Epithelial cell of esophagus (primary cell): Measurements from ENCODE around the gene KIF16B.

Experiments
- DNase-seq: peaks from one replicate; pipeline ENCODE4 v3.0.0; 2010; ENCODE audit warnings: low read depth
- H3K4me3 ChIP-seq: 2 replicates; pipeline ENCODE4 v1.5.1; 2011; ENCODE audit warnings: mild to moderate bottlenecking, low read length, control low read depth
- TF ChIP-seq, protein P1 (sequence below): IDR thresholded peaks from 2 replicates; pipeline ENCODE4 v1.5.1; 2011; ENCODE audit warnings: low read depth, mild to moderate bottlenecking, low read length, control low read depth, inconsistent platforms; ENCODE audit not compliant: insufficient read depth; ENCODE audit errors: missing control alignments

KIF16B gene

DNA sequence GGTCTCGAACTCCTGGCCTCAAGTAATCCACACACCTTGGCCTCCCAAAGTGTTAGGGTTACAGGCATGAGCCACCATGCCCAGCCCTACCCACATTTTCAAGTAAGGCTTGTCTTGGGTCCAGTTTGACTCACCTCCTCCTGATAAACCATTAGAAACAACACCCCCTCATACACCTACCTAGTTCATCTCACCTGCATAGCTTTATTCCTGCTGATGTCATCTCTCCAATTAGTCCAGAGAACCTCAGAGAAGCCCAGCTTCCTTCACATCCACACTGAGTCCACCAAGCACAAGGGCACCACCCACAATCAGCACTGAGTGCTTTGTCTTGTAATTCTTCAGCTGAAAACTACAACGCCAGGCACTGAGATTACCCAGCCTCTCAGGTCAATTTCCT is 35.3 kb downstream of the KIF16B start:
- H3K4me3 ChIP-seq: no peak overlapping the region
- peak; percentile 53 for DNase-seq
- TF ChIP-seq, protein P1, sequence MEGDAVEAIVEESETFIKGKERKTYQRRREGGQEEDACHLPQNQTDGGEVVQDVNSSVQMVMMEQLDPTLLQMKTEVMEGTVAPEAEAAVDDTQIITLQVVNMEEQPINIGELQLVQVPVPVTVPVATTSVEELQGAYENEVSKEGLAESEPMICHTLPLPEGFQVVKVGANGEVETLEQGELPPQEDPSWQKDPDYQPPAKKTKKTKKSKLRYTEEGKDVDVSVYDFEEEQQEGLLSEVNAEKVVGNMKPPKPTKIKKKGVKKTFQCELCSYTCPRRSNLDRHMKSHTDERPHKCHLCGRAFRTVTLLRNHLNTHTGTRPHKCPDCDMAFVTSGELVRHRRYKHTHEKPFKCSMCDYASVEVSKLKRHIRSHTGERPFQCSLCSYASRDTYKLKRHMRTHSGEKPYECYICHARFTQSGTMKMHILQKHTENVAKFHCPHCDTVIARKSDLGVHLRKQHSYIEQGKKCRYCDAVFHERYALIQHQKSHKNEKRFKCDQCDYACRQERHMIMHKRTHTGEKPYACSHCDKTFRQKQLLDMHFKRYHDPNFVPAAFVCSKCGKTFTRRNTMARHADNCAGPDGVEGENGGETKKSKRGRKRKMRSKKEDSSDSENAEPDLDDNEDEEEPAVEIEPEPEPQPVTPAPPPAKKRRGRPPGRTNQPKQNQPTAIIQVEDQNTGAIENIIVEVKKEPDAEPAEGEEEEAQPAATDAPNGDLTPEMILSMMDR: no peak

DNA sequence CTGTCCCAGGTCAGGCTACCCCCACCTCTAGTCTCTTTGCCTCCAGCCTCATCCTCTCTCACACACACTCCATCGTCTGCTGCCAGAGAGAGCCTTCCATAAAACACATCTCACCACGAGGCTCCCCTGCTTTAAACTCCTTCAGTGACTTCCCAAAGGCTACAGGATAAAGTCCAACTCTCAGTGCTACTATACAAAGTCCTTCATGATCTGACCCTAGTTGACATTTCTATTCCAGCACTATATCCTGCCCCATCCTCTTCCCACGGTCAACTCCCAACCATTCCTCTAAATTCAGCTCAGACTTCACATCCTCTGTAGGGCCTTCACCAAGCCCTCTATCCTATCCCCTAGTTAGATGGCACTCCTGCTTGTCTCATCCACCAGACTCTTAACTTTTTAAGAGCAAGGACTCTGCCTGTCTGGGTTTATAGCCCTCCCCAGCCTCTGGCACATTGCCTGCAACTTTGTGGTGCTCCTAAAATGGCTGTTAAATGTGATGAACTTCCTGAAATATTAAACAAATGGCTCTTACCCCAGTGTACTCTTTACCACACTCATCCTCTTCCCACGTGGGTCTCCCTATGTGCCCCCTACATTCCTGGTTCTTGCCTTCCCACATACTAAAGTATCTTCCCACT is 36.1 kb downstream of the KIF16B start:
- no peak for DNase-seq
- TF ChIP-seq, protein P1: no peak

DNA sequence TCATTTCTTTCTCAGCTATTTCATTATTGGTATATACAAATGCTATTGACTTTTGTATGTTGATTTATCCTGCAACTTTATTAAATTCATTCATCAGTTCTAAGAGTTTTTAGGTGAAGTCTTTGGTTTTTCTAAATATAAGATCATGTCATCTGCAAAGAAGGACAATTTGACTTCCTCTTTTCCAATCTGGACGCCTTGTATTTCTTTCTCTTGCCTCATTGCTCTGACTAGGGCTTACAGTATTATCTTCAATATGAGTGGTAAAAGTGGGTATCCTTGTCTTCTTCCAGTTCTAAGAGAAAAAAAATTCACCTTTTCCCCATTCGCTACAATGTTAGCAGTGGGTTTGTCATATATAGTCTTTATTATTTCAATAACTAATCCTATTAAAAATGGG is 38.0 kb downstream of the KIF16B start:
- no peak overlapping the region for H3K4me3 ChIP-seq
- DNase-seq: no peak
- TF ChIP-seq, protein P1: no peak

More for the DNA sequence above, 36.1 kb downstream of the KIF16B start:
- H3K4me3 ChIP-seq: no peak overlapping the region

DNA sequence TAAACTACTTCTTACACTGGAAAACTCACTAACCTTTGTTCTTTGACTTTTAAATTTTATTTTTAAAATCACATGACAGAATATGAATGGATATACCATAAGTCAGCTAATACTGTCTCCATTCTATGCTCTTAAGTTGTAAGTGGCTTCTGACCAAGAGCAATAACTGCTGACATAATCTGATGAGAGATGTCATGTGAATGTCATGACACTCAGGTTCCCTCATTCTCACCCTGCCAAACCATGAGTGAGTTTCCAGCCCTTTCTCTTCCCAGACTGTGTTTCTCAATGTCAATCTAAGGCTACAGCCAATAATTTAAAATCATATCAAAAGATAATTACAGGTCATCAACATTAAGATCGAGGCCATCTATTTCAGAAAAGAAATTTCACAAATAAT is 39.7 kb downstream of the KIF16B start:
- DNase-seq: no peak
- no peak overlapping the region for H3K4me3 ChIP-seq
- TF ChIP-seq, protein P1: no peak

DNA sequence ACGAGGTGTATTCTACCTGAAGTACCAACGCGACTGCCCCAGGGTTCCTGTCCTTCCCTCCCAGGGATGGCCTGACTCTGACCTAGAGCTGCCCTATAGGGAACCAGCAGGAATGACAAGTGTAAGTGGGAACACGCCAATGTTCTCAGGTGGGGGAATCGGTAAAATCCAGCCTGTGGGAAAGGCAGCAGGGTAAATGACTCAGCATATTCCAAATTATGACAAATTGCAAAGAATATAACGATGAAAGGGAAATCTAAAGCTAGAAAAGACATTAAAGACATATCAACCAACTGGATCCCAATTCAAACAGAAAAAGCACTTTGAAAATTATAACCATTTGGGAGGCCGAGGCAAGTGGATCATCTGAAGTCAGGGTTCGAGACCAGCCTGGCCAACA is 41.8 kb downstream of the KIF16B start:
- no peak overlapping the region for H3K4me3 ChIP-seq
- TF ChIP-seq, protein P1: no peak
- DNase-seq: no peak

DNA sequence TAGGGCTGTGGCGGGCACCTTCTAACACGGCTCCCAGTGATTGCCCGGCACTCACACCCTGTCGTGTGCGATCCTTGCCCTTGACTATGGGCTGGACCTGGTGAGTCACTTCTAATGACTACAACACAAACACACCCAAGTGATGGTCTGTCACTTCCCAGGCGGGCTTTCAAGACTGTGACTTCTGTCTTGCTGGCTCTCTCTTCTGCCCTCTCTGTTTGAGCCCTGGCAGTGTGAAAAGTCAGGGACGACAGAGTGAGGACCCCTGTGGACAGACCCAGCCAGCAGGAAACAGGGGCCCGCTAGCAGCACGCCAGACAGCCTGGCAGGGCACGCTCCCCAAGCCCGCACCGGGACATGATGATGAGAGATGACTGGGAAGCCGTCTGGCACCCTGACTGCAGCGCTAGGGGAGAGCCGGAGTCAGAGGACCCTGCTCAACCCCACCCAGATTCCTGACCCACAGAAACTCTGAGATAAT is 43.0 kb downstream of the KIF16B start:
- DNase-seq: peak; percentile 77
- TF ChIP-seq, protein P1: no peak

DNA sequence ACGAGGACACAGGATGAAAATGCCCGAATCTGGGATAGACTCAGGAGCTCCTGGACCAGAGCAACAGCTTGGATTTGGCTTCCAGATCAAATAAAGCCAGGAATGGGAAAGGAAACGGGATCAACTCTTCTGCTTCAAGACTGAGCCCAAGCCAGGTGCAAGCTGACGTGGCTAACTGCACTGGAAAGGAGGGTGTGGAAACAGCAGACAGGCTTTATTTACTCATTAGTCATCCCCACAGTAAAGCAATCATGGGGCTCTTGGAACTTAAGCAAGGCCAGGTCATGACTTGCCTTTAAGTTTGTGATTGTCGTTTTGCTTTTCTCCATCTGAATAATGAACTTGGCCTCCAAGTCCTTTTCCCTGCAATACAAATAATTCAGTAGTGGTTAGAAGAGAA is 45.2 kb downstream of the KIF16B start:
- TF ChIP-seq, protein P1: no peak
- peak; percentile 98 for DNase-seq
- no peak overlapping the region for H3K4me3 ChIP-seq

More for the DNA sequence above, 43.0 kb downstream of the KIF16B start:
- H3K4me3 ChIP-seq: no peak overlapping the region
